LNCaP clone FGC (cell line): Measurements from ENCODE around the gene CAPN11.

Experiments
- DNase-seq: peaks from one replicate; pipeline ENCODE4 v3.0.0-alpha.2; 2011; ENCODE audit warnings: low read depth
- H3K4me3 ChIP-seq: 2 replicates; pipeline ENCODE4 v1.5.1; 2011; ENCODE audit warnings: mild to moderate bottlenecking, low read depth, low read length, control low read depth
- CTCF ChIP-seq: IDR thresholded peaks from 2 replicates; pipeline ENCODE4 v1.5.1; 2012; ENCODE audit warnings: mild to moderate bottlenecking; ENCODE audit not compliant: control insufficient read depth, insufficient read depth; ENCODE audit errors: extremely low read depth

The CAPN11 gene

GRCh38 chr6:44115866-44116265, 42.8 kb upstream of the CAPN11 start:
- TF ChIP-seq CTCF = no peak
- DNase-seq = no peak
- H3K4me3 ChIP-seq = no peak overlapping the region

GRCh38 chr6:44116641-44117382, 41.8 kb upstream of the CAPN11 start:
- TF ChIP-seq CTCF = no peak
- no peak for DNase-seq
- no peak overlapping the region for H3K4me3 ChIP-seq

- no peak for TF ChIP-seq CTCF
- H3K4me3 ChIP-seq = no peak overlapping the region
- DNase-seq = no peak
Observed at GRCh38 chr6:44117397-44118128, 41.1 kb upstream of the CAPN11 start.

- H3K4me3 ChIP-seq = no peak overlapping the region
- no peak for DNase-seq
- TF ChIP-seq CTCF = no peak
Observed at GRCh38 chr6:44119704-44120262, 38.8 kb upstream of the CAPN11 start.

- no peak for TF ChIP-seq CTCF
Observed at GRCh38 chr6:44120692-44121443, 37.8 kb upstream of the CAPN11 start.

GRCh38 chr6:44122801-44123200, 35.8 kb upstream of the CAPN11 start:
- no peak overlapping the region for H3K4me3 ChIP-seq
- no peak for TF ChIP-seq CTCF
- no peak for DNase-seq

More at GRCh38 chr6:44120692-44121443, 37.8 kb upstream of the CAPN11 start:
- DNase-seq = no peak
- H3K4me3 ChIP-seq = no peak overlapping the region
